Fibroblast of mammary gland (primary cell): ENCODE measurements around the gene S100A1.

Experiments
- DNase-seq: peaks from one replicate; pipeline ENCODE4 v3.0.0-alpha.2; 2010; ENCODE audit warnings: low read depth
- H3K4me3 ChIP-seq: 2 replicates; pipeline ENCODE4 v1.5.1; 2011; ENCODE audit warnings: low read depth, mild to moderate bottlenecking, low read length, moderate library complexity; ENCODE audit not compliant: control insufficient read depth
- TF ChIP-seq, protein P1 (sequence below): conservative IDR thresholded peaks from 2 replicates; pipeline ENCODE4 v1.5.1; 2011; ENCODE audit warnings: low read depth, low read length, inconsistent platforms; ENCODE audit not compliant: control insufficient read depth, insufficient read depth

Gene S100A1

DNA sequence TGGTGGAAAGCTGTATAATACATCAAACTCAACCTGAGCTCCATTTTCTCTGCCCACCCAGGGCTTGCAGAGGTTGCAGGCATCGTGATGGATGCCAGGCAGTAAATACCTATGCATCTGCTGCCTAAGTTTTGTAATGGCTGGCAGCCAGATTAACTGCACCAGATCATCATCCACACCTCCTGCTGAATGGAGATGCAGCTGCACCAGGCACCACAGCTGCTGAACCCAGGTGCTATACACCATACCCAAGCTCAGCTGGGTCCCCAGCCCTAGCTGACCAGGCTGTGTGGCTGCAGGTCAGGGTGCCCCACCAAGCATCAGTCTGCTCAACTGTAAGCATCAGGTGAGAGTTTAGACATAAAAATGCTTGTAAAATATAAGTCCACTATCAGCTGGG, 23.5 kb downstream of the S100A1 start:
- DNase-seq: no peak
- TF ChIP-seq, protein P1, sequence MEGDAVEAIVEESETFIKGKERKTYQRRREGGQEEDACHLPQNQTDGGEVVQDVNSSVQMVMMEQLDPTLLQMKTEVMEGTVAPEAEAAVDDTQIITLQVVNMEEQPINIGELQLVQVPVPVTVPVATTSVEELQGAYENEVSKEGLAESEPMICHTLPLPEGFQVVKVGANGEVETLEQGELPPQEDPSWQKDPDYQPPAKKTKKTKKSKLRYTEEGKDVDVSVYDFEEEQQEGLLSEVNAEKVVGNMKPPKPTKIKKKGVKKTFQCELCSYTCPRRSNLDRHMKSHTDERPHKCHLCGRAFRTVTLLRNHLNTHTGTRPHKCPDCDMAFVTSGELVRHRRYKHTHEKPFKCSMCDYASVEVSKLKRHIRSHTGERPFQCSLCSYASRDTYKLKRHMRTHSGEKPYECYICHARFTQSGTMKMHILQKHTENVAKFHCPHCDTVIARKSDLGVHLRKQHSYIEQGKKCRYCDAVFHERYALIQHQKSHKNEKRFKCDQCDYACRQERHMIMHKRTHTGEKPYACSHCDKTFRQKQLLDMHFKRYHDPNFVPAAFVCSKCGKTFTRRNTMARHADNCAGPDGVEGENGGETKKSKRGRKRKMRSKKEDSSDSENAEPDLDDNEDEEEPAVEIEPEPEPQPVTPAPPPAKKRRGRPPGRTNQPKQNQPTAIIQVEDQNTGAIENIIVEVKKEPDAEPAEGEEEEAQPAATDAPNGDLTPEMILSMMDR: no peak
- no peak overlapping the region for H3K4me3 ChIP-seq

DNA sequence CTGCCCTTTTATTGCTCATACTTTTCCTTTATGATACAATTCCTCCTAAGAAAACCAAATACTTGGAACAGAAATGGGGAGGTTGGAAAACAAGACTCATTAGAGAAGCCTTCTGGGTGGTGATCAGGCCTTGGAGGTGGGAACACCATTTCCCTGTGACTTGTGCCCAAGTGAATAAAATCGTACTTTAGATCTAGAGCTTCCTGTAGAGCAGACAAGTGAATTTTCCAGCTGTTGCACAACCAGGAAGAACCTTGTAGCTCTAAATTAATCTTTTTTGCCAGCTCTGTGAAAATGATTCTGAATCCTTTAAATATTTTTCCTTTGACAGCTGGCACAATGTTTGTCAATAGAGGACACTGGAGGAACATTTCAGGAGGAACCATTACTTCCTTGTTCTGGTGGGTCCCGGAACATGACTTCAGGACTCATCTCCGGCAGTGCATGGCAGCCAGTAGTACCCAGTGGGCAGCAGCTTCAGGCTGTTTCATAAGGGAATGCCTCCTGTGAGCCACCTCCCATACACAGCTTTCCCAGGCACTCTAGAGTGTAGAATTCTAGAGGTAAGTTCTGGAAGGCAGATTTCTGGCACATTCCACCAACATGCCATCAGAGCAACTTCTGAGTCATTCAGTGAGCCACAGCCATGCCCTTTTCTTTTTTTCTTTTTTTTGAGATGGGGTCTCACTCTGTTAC, 24.7 kb downstream of the S100A1 start:
- peak; percentile 53 for DNase-seq
- TF ChIP-seq, protein P1: no peak
- no peak overlapping the region for H3K4me3 ChIP-seq

DNA sequence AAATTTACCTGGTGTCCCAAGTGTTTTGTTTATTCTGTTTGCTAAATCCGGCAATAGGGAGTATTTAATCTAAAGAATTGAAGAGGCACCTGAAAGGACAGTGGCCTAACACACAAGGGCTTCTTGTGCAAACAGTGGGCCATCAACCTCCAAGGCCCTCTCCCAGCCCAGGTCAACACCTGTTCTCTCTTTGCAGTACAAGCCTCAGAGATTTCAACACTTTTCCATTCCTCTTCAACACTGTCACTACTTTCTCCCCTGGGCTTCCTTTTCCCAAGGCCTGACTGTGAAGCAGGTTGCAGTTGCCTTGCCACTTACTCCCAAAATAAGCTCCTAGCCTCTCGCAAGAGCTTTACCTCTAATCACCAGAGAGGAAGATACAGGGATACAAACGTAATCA, 27.1 kb downstream of the S100A1 start:
- no peak for DNase-seq
- TF ChIP-seq, protein P1: no peak
- no peak overlapping the region for H3K4me3 ChIP-seq

DNA sequence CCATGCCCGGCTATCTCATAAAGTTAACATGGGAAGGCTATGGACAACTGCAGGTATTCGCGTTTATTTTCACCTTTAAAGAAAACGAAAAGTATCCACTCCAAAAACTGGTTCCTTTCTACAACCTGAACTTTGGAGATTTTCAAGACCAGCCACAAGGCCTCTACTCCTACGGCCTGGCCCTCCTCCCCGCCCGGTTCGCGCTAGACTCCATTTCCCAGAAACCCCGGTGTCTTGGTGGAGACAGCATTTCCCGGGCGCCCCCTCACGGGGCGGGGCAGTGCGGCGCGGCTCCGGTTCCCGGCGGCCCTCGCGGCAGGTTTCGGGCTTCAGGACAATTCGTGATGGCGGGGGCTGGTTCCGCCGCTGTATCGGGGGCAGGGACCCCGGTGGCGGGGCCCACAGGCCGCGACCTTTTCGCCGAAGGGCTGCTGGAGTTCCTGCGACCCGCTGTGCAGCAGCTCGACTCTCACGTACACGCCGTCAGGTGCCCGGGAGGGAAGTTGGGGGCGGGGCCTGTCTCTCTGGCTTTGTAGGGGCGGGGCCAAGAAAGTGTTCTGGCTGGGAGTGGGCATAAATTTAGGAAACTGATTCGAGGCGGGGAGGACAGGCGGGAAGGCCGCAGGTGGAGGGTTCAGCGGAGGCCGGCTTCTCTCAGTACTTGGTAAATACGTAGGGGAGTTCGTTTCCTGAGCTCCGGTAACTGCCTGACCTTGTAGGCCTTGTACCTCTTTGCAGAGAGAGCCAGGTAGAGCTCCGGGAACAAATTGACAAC, 30.4 kb downstream of the S100A1 start, which contains the start of gene SNAPIN:
Gene SNAPIN, plus strand, starts transcription at position 304 of the 775 bp plus-strand sequence. Its CDS starts 41 bp downstream, at position 345.
- H3K4me3 ChIP-seq: peak within 1 kb of the TSS; percentile 90
- peak; percentile 82 for DNase-seq
- TF ChIP-seq, protein P1: no peak

DNA sequence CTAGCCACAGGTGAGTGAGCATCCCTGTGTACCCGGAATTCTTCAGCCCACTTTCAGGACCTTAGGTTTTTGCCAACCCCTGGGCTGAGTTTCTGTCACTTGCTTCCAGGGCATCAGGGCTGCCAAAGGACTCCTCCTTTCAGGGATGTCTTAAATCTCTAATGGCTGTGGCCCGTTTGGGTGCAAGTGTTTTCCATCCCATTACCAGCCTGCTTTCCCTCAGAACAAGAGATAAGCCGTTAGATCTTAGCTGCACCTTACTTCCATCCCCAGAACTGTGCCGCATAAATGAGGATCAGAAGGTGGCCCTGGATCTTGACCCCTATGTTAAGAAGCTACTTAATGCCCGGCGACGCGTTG, 30.9 kb downstream of the S100A1 start:
- H3K4me3 ChIP-seq: peak overlapping the region; percentile 90
- DNase-seq: no peak
- TF ChIP-seq, protein P1: no peak

DNA sequence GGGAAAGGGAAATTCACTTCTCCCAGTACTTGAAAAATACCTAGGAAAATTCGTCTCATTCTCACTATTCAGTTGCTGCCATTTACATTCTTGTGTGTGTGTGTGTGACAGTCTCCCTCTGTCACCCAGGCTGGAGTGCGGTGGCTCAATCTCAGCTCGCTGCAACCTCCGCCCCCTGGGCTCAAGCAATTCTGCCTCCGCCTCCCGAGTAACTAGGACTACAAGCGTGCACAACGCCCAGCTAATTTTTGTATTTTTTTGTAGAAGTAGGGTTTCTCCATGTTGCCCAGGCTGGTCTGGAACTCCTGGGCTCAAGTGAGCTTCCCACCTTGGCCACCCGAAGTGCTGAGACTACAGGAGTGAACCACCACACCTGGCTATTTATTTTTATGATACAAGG, 31.4 kb downstream of the S100A1 start:
- peak overlapping the region; percentile 90 for H3K4me3 ChIP-seq
- TF ChIP-seq, protein P1: no peak
- DNase-seq: no peak
